Neural progenitor cell (in vitro differentiated cells): ENCODE data around the gene MRC1.

Experiments used
- CTCF ChIP-seq: fragments of 200-600 bp; sonication (generic); IDR thresholded peaks from 2 replicates; pipeline ENCODE4 v1.5.1; 2017; ENCODE audit warnings: antibody characterized with exemption, mild to moderate bottlenecking
- EZH2 ChIP-seq: fragments of 200-600 bp; sonication (generic); IDR thresholded peaks from 2 replicates; pipeline ENCODE4 v1.6.1; 2017; ENCODE audit warnings: antibody characterized with exemption, mild to moderate bottlenecking, moderate library complexity
- EZH2phosphoT487 ChIP-seq: fragments of 200-600 bp; sonication (generic); IDR thresholded peaks from 2 replicates; pipeline ENCODE4 v1.6.1; 2017; ENCODE audit warnings: antibody characterized with exemption

- TF ChIP-seq CTCF (no peak), EZH2 (no peak), EZH2phosphoT487 (no peak)
Measured at GRCh38 chr10:17880601-17881000, 71.5 kb downstream of the MRC1 start.
